Mesenchymal stem cell (in vitro differentiated cells and primary cell): ENCODE data around the gene LAPTM5.

Experiments
- DNase-seq: peaks from one replicate; pipeline ENCODE4 v3.0.0-alpha.2; 2013
- H2AFZ ChIP-seq: one replicate; pipeline ENCODE4 v1.6.1; 2013; ENCODE audit warnings: low read depth, mild to moderate bottlenecking, control low read depth, inconsistent platforms, low read length, moderate library complexity
- H2AK5ac ChIP-seq: 2 replicates; pipeline ENCODE4 v1.6.1; 2013; ENCODE audit warnings: low read length, moderate library complexity, mild to moderate bottlenecking, inconsistent platforms; ENCODE audit not compliant: severe bottlenecking
- H2BK120ac ChIP-seq: one replicate; pipeline ENCODE4 v1.6.1; 2013; ENCODE audit warnings: low read depth, mild to moderate bottlenecking, inconsistent platforms, low read length, moderate library complexity
- H2BK12ac ChIP-seq, 2 experiments: one replicate each; pipeline ENCODE4 v1.6.1; 2013; ENCODE audit warnings: inconsistent platforms in 2 of 2, low read length in 2 of 2, mild to moderate bottlenecking in 2 of 2, moderate library complexity in 2 of 2, control low read depth in 1 of 2
- H2BK15ac ChIP-seq: one replicate; pipeline ENCODE4 v1.6.1; 2013; ENCODE audit warnings: mild to moderate bottlenecking, low read depth, inconsistent platforms; ENCODE audit not compliant: poor library complexity, severe bottlenecking
- H2BK5ac ChIP-seq: 2 replicates; pipeline ENCODE4 v1.6.1; 2013; ENCODE audit warnings: low read depth, mild to moderate bottlenecking, low read length, control low read depth, inconsistent platforms; ENCODE audit not compliant: poor library complexity, severe bottlenecking
- H3K14ac ChIP-seq, 2 experiments: one replicate each; pipeline ENCODE4 v1.6.1; 2013; ENCODE audit warnings: inconsistent platforms in 2 of 2, low read length in 2 of 2, control low read depth in 1 of 2, mild to moderate bottlenecking in 1 of 2, moderate library complexity in 1 of 2
- H3K18ac ChIP-seq, 2 experiments: one replicate each; pipeline ENCODE4 v1.6.1; 2013; ENCODE audit warnings: inconsistent platforms in 2 of 2, low read length in 2 of 2, control low read depth in 1 of 2, low read depth in 1 of 2, mild to moderate bottlenecking in 1 of 2
- H3K23ac ChIP-seq, 2 experiments: one replicate each; pipeline ENCODE4 v1.6.1; 2013; ENCODE audit warnings: inconsistent platforms in 2 of 2, low read length in 2 of 2, mild to moderate bottlenecking in 2 of 2, moderate library complexity in 2 of 2, control low read depth in 1 of 2
- H3K27ac ChIP-seq: 2 replicates; pipeline ENCODE4 v1.5.1; 2013; ENCODE audit warnings: mild to moderate bottlenecking, moderate library complexity, low read length, control low read depth, inconsistent platforms; ENCODE audit not compliant: poor library complexity, severe bottlenecking
- H3K27me3 ChIP-seq, 2 experiments: 2 replicates each; pipeline versions ENCODE4 v1.6.1 to v1.7.0; 2013; ENCODE audit warnings: low read length in 2 of 2, mild to moderate bottlenecking in 2 of 2, moderate library complexity in 2 of 2, control low read depth in 1 of 2, inconsistent platforms in 1 of 2; ENCODE audit not compliant: control insufficient read depth in 1 of 2, insufficient read depth in 1 of 2
- H3K36me3 ChIP-seq, 2 experiments: 2 replicates each; pipeline versions ENCODE4 v1.6.1 to v1.7.0; 2013; ENCODE audit warnings: low read length in 2 of 2, control low read depth in 1 of 2, inconsistent platforms in 1 of 2, low read depth in 1 of 2, mild to moderate bottlenecking in 1 of 2; ENCODE audit not compliant: insufficient read depth in 2 of 2, control insufficient read depth in 1 of 2
- H3K4ac ChIP-seq, 2 experiments: one replicate each; pipeline ENCODE4 v1.6.1; 2013; ENCODE audit warnings: inconsistent platforms in 2 of 2, low read length in 2 of 2, mild to moderate bottlenecking in 2 of 2, moderate library complexity in 2 of 2, control low read depth in 1 of 2, low read depth in 1 of 2
- H3K4me1 ChIP-seq: 2 replicates; pipeline ENCODE4 v1.6.1; 2013; ENCODE audit warnings: low read depth, low read length, control low read depth; ENCODE audit not compliant: control insufficient read depth, insufficient read depth
- H3K4me2 ChIP-seq: 2 replicates; pipeline ENCODE4 v1.6.1; 2013; ENCODE audit warnings: low read length, mild to moderate bottlenecking, inconsistent platforms; ENCODE audit not compliant: poor library complexity, severe bottlenecking
- H3K4me3 ChIP-seq, 2 experiments: 2 replicates each; pipeline versions ENCODE4 v1.5.1 to v1.7.0; 2013; ENCODE audit warnings: low read length in 2 of 2, mild to moderate bottlenecking in 2 of 2, control low read depth in 1 of 2, low read depth in 1 of 2; ENCODE audit not compliant: insufficient read depth in 1 of 2
- H3K79me1 ChIP-seq: replicated peaks from 2 replicates; pipeline ENCODE4 v1.6.1; 2013; ENCODE audit warnings: mild to moderate bottlenecking, control low read depth, low read length, inconsistent platforms; ENCODE audit not compliant: poor library complexity, severe bottlenecking
- H3K9ac ChIP-seq: 2 replicates; pipeline ENCODE4 v1.7.0; 2013; ENCODE audit warnings: mild to moderate bottlenecking, low read length, moderate library complexity
- H3K9me3 ChIP-seq: 2 replicates; pipeline ENCODE4 v1.7.0; 2013; ENCODE audit warnings: mild to moderate bottlenecking, low read length; ENCODE audit not compliant: control insufficient read depth
- H4K8ac ChIP-seq: one replicate; pipeline ENCODE4 v1.6.1; 2013; ENCODE audit warnings: inconsistent platforms, mild to moderate bottlenecking, low read length, moderate library complexity
- H4K91ac ChIP-seq: one replicate; pipeline ENCODE4 v1.6.1; 2013; ENCODE audit warnings: mild to moderate bottlenecking, low read length, inconsistent platforms
- WGBS: methylation state at CpG from one replicate; pipeline ENCODE4 v1.1.7; 2013; ENCODE audit warnings: mixed read lengths; 5-methylcytosine and 5-hydroxymethylcytosine counted together

LAPTM5 gene

GRCh38 chr1:30748699-30749401 is 8.7 kb downstream of the LAPTM5 start:
- 87% methylated on average over 15 of the region's 16 CpGs for WGBS
- H4K91ac ChIP-seq = peak overlapping the region; percentile 43
- no peaks in the 10 kb centered on the region for H3K79me1 ChIP-seq
- peaks cover 0 to 37% of the 10 kb centered on the region in 2 experiments for H3K27me3 ChIP-seq
- no peak overlapping the region for H3K14ac ChIP-seq
- H3K18ac ChIP-seq = peak overlapping the region; percentile 68 to 76
- H3K9me3 ChIP-seq = no peaks in the 10 kb centered on the region
- H3K27ac ChIP-seq = peak overlapping the region; percentile 61
- H2BK15ac ChIP-seq = peak overlapping the region; percentile 50
- peak overlapping the region; percentile 21 for H2BK120ac ChIP-seq
- H3K36me3 ChIP-seq = no peaks in the 10 kb centered on the region
- peak overlapping the region; percentile 80 for H2AK5ac ChIP-seq
- no peak overlapping the region for H2AFZ ChIP-seq
- no peak overlapping the region for H3K23ac ChIP-seq
- H4K8ac ChIP-seq = peak overlapping the region; percentile 1
- peaks cover 22% of the 10 kb centered on the region for H3K4me1 ChIP-seq
- no peak overlapping the region for H2BK5ac ChIP-seq
- DNase-seq = peak; percentile 12
- H2BK12ac ChIP-seq = no peak overlapping the region
- peak overlapping the region; percentile 10 for H3K9ac ChIP-seq
- H3K4me3 ChIP-seq = no peak overlapping the region
- no peak overlapping the region for H3K4me2 ChIP-seq
- peak overlapping the region in 1 of 2 experiments; percentile 21 for H3K4ac ChIP-seq

GRCh38 chr1:30748098-30748698 is 9.4 kb downstream of the LAPTM5 start:
- Histone ChIP-seq H2BK120ac (no peak overlapping the region), H3K4me3 (no peak overlapping the region), H3K18ac (peak overlapping the region; percentile 68 to 76), H3K27ac (peak overlapping the region; percentile 61), H3K14ac (no peak overlapping the region), H2AFZ (no peak overlapping the region), H3K4me1 (peaks cover 22% of the 10 kb centered on the region), H4K91ac (peak overlapping the region; percentile 43), H2AK5ac (peak overlapping the region; percentile 80), H4K8ac (peak overlapping the region; percentile 1), H2BK5ac (peak overlapping the region; percentile 36), H3K36me3 (no peaks in the 10 kb centered on the region), H3K9me3 (no peaks in the 10 kb centered on the region), H2BK15ac (peak overlapping the region; percentile 50), H3K9ac (peak overlapping the region; percentile 10), H3K4ac (peak overlapping the region in 1 of 2 experiments; percentile 21), H3K27me3 (peaks cover 0 to 31% of the 10 kb centered on the region in 2 experiments), H3K23ac (no peak overlapping the region), H2BK12ac (no peak overlapping the region), H3K4me2 (no peak overlapping the region), H3K79me1 (no peaks in the 10 kb centered on the region)
- 79% methylated on average over 9 of the region's 9 CpGs for WGBS
- no peak for DNase-seq

GRCh38 chr1:30747033-30748008 is 10.3 kb downstream of the LAPTM5 start:
- H3K4me1 ChIP-seq = peaks cover 19% of the 10 kb centered on the region

More at GRCh38 chr1:30747033-30748008, 10.3 kb downstream of the LAPTM5 start:
- Histone ChIP-seq H2BK120ac (no peak overlapping the region), H2AFZ (no peak overlapping the region), H2BK12ac (peak overlapping the region in 1 of 2 experiments; percentile 40), H3K27me3 (peaks cover 0 to 31% of the 10 kb centered on the region in 2 experiments), H3K27ac (no peak overlapping the region), H2BK5ac (no peak overlapping the region), H2AK5ac (peak overlapping the region; percentile 54), H3K4me2 (no peak overlapping the region), H3K23ac (no peak overlapping the region), H3K4me3 (no peak overlapping the region), H3K18ac (no peak overlapping the region), H2BK15ac (no peak overlapping the region), H3K9me3 (no peaks in the 10 kb centered on the region), H3K79me1 (no peaks in the 10 kb centered on the region), H4K91ac (no peak overlapping the region), H4K8ac (no peak overlapping the region), H3K9ac (no peak overlapping the region), H3K14ac (no peak overlapping the region), H3K36me3 (no peaks in the 10 kb centered on the region), H3K4ac (no peak overlapping the region)
- no peak for DNase-seq
- WGBS = 94% methylated on average over 17 of the region's 17 CpGs
